ENCODE results near the gene GRM7.

DNA sequence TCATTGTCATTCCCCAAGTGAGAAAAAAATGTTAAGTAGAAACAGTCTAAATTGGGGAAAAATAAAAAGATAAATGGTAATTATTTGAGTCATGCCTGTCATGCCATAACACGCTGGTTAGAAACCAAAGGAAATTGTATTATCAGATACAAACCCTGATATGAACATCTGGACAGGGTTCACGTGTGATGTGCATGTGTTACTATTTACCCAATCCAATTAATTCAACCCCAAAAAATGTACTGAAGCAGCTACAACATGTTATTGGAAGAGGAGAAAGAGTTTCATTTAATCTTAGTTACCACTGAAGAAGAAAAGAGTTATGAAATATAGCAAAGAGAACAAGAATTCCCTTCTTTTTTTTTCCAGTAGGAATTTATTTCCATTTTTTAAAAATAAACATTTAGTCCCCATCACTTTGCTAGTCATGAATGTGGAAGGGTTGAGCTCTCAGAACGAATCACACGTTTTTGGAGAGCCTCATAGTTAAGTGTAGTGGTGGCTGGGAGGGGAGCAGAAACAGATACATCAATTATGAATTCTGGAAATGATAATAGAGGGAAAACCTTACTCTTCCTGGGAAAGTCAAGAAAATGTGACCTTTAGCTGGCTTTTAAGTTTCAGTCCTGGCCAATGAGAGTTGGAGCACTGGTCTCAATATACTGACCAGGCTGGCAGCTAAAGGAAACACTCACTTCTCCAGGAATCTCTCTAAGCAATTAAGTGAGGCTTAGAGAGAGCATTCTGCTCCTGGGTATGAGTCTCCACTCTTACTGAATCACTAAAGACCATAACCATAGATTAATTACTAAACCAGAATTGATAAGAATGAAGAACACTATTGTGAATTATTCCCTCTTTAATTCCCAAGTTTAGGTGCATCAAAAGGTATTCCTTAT, 796.5 kb downstream of the GRM7 start:
- TF ChIP-seq, protein P1, sequence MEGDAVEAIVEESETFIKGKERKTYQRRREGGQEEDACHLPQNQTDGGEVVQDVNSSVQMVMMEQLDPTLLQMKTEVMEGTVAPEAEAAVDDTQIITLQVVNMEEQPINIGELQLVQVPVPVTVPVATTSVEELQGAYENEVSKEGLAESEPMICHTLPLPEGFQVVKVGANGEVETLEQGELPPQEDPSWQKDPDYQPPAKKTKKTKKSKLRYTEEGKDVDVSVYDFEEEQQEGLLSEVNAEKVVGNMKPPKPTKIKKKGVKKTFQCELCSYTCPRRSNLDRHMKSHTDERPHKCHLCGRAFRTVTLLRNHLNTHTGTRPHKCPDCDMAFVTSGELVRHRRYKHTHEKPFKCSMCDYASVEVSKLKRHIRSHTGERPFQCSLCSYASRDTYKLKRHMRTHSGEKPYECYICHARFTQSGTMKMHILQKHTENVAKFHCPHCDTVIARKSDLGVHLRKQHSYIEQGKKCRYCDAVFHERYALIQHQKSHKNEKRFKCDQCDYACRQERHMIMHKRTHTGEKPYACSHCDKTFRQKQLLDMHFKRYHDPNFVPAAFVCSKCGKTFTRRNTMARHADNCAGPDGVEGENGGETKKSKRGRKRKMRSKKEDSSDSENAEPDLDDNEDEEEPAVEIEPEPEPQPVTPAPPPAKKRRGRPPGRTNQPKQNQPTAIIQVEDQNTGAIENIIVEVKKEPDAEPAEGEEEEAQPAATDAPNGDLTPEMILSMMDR (IDR thresholded peaks at IDR 0.05), result no peak
- no peak for TF ChIP-seq POLR2A (IDR thresholded peaks at IDR 0.05)
